Neural crest cell (in vitro differentiated cells): ENCODE results near the gene RTP5. TPM values are rescaled to one million over a fixed set of nuclear protein-coding genes. Genes with fewer than 3 reads are reported as not detected.
A peak's percentile ranks its signal among the peaks of the same experiment; 100 is the strongest.
"Not testable (repeated sequence)": the region's sequence is repeated elsewhere in the genome, so short reads cannot be mapped to it uniquely, and the experiment has no call there.

Experiments used
- DNase-seq: peaks from one replicate; pipeline ENCODE4 v3.0.0; 2021; ENCODE audit warnings: low read depth, mixed read lengths, low spot score
- H3K27ac Mint-ChIP-seq: one replicate; pipeline ENCODE4 v1.8.0; 2021; ENCODE audit warnings: mild to moderate bottlenecking, mixed read lengths; ENCODE audit not compliant: unreplicated experiment
- H3K27me3 Mint-ChIP-seq: 2 replicates; pipeline ENCODE4 v1.8.0; 2021; ENCODE audit warnings: low read depth, mild to moderate bottlenecking, mixed read lengths
- H3K36me3 Mint-ChIP-seq: 2 replicates; pipeline ENCODE4 v1.8.0; 2021; ENCODE audit warnings: low read depth, mild to moderate bottlenecking, mixed read lengths
- H3K4me1 Mint-ChIP-seq: 2 replicates; pipeline ENCODE4 v1.8.0; 2021; ENCODE audit warnings: mixed read lengths
- H3K4me3 Mint-ChIP-seq: one replicate; pipeline ENCODE4 v1.8.0; 2021; ENCODE audit warnings: mild to moderate bottlenecking, mixed read lengths
- H3K9me3 Mint-ChIP-seq: 2 replicates; pipeline ENCODE4 v1.8.0; 2021; ENCODE audit warnings: mixed read lengths
- CTCF ChIP-seq: fragments of 200-600 bp; sonication (generic); conservative IDR thresholded peaks from 2 replicates; pipeline ENCODE4 v1.5.0; 2021; ENCODE audit warnings: antibody characterized with exemption, mild to moderate bottlenecking
- long read RNA-seq: library from polyadenylated mRNA; unstranded; transcript quantifications from one replicate; pipeline ENCODE4 v2.0.0, GENCODE V29; 2020
- total RNA-seq: library from RNA; stranded (reverse); gene quantifications from 2 replicates; pipeline ENCODE4 v1.2.1, GENCODE V29; 2021

Gene RTP5
- not detected in 2 replicates for total RNA-seq
- long read RNA-seq, result 0 reads

- DNase-seq, result no peak
- Mint-ChIP-seq H3K4me1 (peaks cover 19% of the 10 kb centered on the region), H3K36me3 (peaks cover 2% of the 10 kb centered on the region), H3K9me3 (peaks cover 11% of the 10 kb centered on the region), H3K27ac (no peak within 1 kb of the TSS), H3K4me3 (no peak within 1 kb of the TSS), H3K27me3 (peaks cover 17% of the 10 kb centered on the region)
- no peak for TF ChIP-seq CTCF
Measured at GRCh38 chr2:241869087-241869961, at the start of gene RTP5. Gene RTP5 (plus strand): TSS chr2:241869729. CDS start chr2:241869757, 28 bp downstream.

GRCh38 chr2:241819947-241820624, 49.4 kb upstream of the RTP5 start:
- Mint-ChIP-seq H3K36me3 (peaks cover 15% of the 10 kb centered on the region), H3K9me3 (peaks cover 14% of the 10 kb centered on the region), H3K27me3 (peaks cover 16% of the 10 kb centered on the region), H3K4me1 (peaks cover 12% of the 10 kb centered on the region)
- DNase-seq, H3K27ac Mint-ChIP-seq, H3K4me3 Mint-ChIP-seq: not testable (repeated sequence)

- Mint-ChIP-seq H3K4me1 (peaks cover 12% of the 10 kb centered on the region), H3K4me3 (no peak overlapping the region), H3K9me3 (peaks cover 18% of the 10 kb centered on the region), H3K27me3 (peaks cover 22% of the 10 kb centered on the region), H3K27ac (no peak overlapping the region), H3K36me3 (peaks cover 19% of the 10 kb centered on the region)
- TF ChIP-seq CTCF, result no peak
- no peak for DNase-seq
Measured at GRCh38 chr2:241820625-241821384, 48.7 kb upstream of the RTP5 start.

- peaks cover 12% of the 10 kb centered on the region for H3K4me1 Mint-ChIP-seq
- no peak for DNase-seq
- no peak overlapping the region for H3K27ac Mint-ChIP-seq
- peaks cover 19% of the 10 kb centered on the region for H3K36me3 Mint-ChIP-seq
- H3K27me3 Mint-ChIP-seq, result peaks cover 26% of the 10 kb centered on the region
- H3K4me3 Mint-ChIP-seq, result peak overlapping the region; percentile 19
- H3K9me3 Mint-ChIP-seq, result peaks cover 21% of the 10 kb centered on the region
- no peak for TF ChIP-seq CTCF
Measured at GRCh38 chr2:241821460-241822263, 47.9 kb upstream of the RTP5 start.

- TF ChIP-seq CTCF, result no peak
- H3K36me3 Mint-ChIP-seq, result peaks cover 20% of the 10 kb centered on the region
- H3K4me1 Mint-ChIP-seq, result peaks cover 12% of the 10 kb centered on the region
- H3K27me3 Mint-ChIP-seq, result peaks cover 28% of the 10 kb centered on the region
- DNase-seq, result no peak
- no peak overlapping the region for H3K4me3 Mint-ChIP-seq
- H3K27ac Mint-ChIP-seq, result no peak overlapping the region
- peaks cover 22% of the 10 kb centered on the region for H3K9me3 Mint-ChIP-seq
Measured at GRCh38 chr2:241822264-241822623, 47.3 kb upstream of the RTP5 start.

- Mint-ChIP-seq H3K9me3 (peaks cover 27% of the 10 kb centered on the region), H3K36me3 (peaks cover 22% of the 10 kb centered on the region), H3K4me1 (peaks cover 12% of the 10 kb centered on the region), H3K27me3 (peaks cover 31% of the 10 kb centered on the region), H3K4me3 (peak overlapping the region; percentile 76)
- H3K27ac Mint-ChIP-seq, DNase-seq: not testable (repeated sequence)
Measured at GRCh38 chr2:241823531-241824437, 45.7 kb upstream of the RTP5 start.
